SH-SY5Y (cell line): ENCODE data around the gene KCNAB1.

Experiments
- GATA2 ChIP-seq: IDR thresholded peaks from 2 replicates; pipeline ENCODE4 v1.6.1; 2011; ENCODE audit warnings: mild to moderate bottlenecking, low read depth, low read length
- GATA3 ChIP-seq: IDR thresholded peaks from 2 replicates; pipeline ENCODE4 v1.6.1; 2011; ENCODE audit warnings: low read depth, mild to moderate bottlenecking, low read length, moderate library complexity

GRCh38 chr3:156432563-156432962 is 312.2 kb downstream of the KCNAB1 start:
- TF ChIP-seq GATA2 (no peak), GATA3 (no peak)
